GM23338 (cell line): ENCODE results near the gene SH2D4B. TPM values are rescaled to one million over a fixed set of nuclear protein-coding genes. Genes with fewer than 3 reads are reported as not detected.

ENCODE experiments used
- ATAC-seq: fragments of 200-7000 bp; cut with Tn5 transposase; 3 replicates; pipeline ENCODE4 v1.9.1; 2020
- DNase-seq: peaks from one replicate; pipeline ENCODE4 v3.0.0-alpha.2; 2015; ENCODE audit warnings: low spot score
- H2AFZ ChIP-seq: fragments of 200-600 bp; sonication (generic); 2 replicates; pipeline ENCODE4 v1.8.0; 2016; ENCODE audit warnings: antibody characterized with exemption, mild to moderate bottlenecking, moderate library complexity
- H3F3A ChIP-seq: fragments of 200-600 bp; sonication (generic); replicated peaks from 2 replicates; pipeline ENCODE4 v1.8.0; 2017; ENCODE audit warnings: antibody characterized with exemption, mixed run types, low read depth
- H3K27ac ChIP-seq: fragments of 200-600 bp; sonication (generic); 2 replicates; pipeline ENCODE4 v1.6.1; 2016; ENCODE audit warnings: low read depth
- H3K27me3 ChIP-seq: fragments of 200-600 bp; sonication (generic); 2 replicates; pipeline ENCODE4 v1.8.0; 2016; ENCODE audit warnings: mild to moderate bottlenecking, mixed run types, moderate library complexity; ENCODE audit not compliant: insufficient read depth
- H3K36me3 ChIP-seq: fragments of 200-600 bp; sonication (generic); 2 replicates; pipeline ENCODE4 v1.8.0; 2016; ENCODE audit warnings: mild to moderate bottlenecking; ENCODE audit not compliant: insufficient read depth
- H3K4me1 ChIP-seq: fragments of 200-600 bp; sonication (generic); 2 replicates; pipeline ENCODE4 v1.8.0; 2016; ENCODE audit warnings: mild to moderate bottlenecking, moderate library complexity; ENCODE audit not compliant: insufficient read depth
- H3K4me2 ChIP-seq: fragments of 200-600 bp; sonication (generic); 2 replicates; pipeline ENCODE4 v1.7.1; 2017; ENCODE audit warnings: mixed run types
- H3K4me3 ChIP-seq: fragments of 200-600 bp; sonication (generic); 2 replicates; pipeline ENCODE4 v1.6.1; 2016; ENCODE audit warnings: mixed run types
- H3K79me2 ChIP-seq: fragments of 200-600 bp; sonication (generic); replicated peaks from 2 replicates; pipeline ENCODE4 v1.8.0; 2017; ENCODE audit warnings: mild to moderate bottlenecking; ENCODE audit not compliant: insufficient read depth
- H3K9me2 ChIP-seq: fragments of 200-600 bp; sonication (generic); 2 replicates; pipeline ENCODE4 v1.8.0; 2017; ENCODE audit not compliant: insufficient read depth
- H4K20me1 ChIP-seq: fragments of 200-600 bp; sonication (generic); replicated peaks from 2 replicates; pipeline ENCODE4 v1.8.0; 2017; ENCODE audit warnings: mild to moderate bottlenecking; ENCODE audit not compliant: insufficient read depth
- H3K27ac Mint-ChIP-seq: 2 replicates; pipeline ENCODE4 v1.8.0; 2020; ENCODE audit warnings: inconsistent platforms, mild to moderate bottlenecking, moderate library complexity, mixed read lengths
- H3K27me3 Mint-ChIP-seq: 3 replicates; pipeline ENCODE4 v1.8.0; 2022; ENCODE audit warnings: low read depth, mild to moderate bottlenecking, moderate library complexity, mixed read lengths, inconsistent platforms; ENCODE audit not compliant: insufficient read depth, poor library complexity
- H3K36me3 Mint-ChIP-seq: 3 replicates; pipeline ENCODE4 v1.8.0; 2021; ENCODE audit warnings: low read depth, mild to moderate bottlenecking, inconsistent platforms, moderate library complexity, mixed read lengths
- H3K4me1 Mint-ChIP-seq: 3 replicates; pipeline ENCODE4 v1.8.0; 2020; ENCODE audit warnings: mild to moderate bottlenecking, inconsistent platforms, mixed read lengths
- H3K4me3 Mint-ChIP-seq: 3 replicates; pipeline ENCODE4 v1.8.0; 2021; ENCODE audit warnings: moderate library complexity, mild to moderate bottlenecking, inconsistent platforms, mixed read lengths
- H3K9me3 Mint-ChIP-seq: 3 replicates; pipeline ENCODE4 v1.8.0; 2020; ENCODE audit warnings: moderate library complexity, mild to moderate bottlenecking, inconsistent platforms, mixed read lengths
- CREB1 ChIP-seq: fragments of 250-450 bp; sonication (Bioruptor Pico); IDR thresholded peaks from 2 replicates; pipeline ENCODE4 v1.5.0; 2020; ENCODE audit warnings: low read depth, mild to moderate bottlenecking, moderate library complexity
- CTCF ChIP-seq, 2 experiments: fragments of 200-600 bp in 1 of 2; sonication (generic) in 1 of 2; conservative IDR thresholded peaks; 2 replicates each; pipeline versions ENCODE4 v1.5.1 to v1.6.1; 2016 to 2017; ENCODE audit warnings: antibody characterized with exemption in 2 of 2, low read depth in 2 of 2, mild to moderate bottlenecking in 2 of 2, moderate library complexity in 1 of 2
- ETS1 ChIP-seq: IDR thresholded peaks from 2 replicates; pipeline ENCODE4 v1.6.1; 2016; ENCODE audit warnings: antibody characterized with exemption
- EZH2 ChIP-seq: fragments of 200-600 bp; sonication (generic); IDR thresholded peaks from one replicate; pipeline ENCODE4 v1.8.0; 2017; ENCODE audit warnings: antibody characterized with exemption, mild to moderate bottlenecking, low read depth; ENCODE audit not compliant: unreplicated experiment
- EZH2phosphoT487 ChIP-seq: fragments of 200-600 bp; sonication (generic); IDR thresholded peaks from one replicate; pipeline ENCODE4 v1.8.1; 2018; ENCODE audit warnings: antibody characterized with exemption; ENCODE audit not compliant: unreplicated experiment
- JUNB ChIP-seq: IDR thresholded peaks from one replicate; pipeline ENCODE4 v1.6.1; 2016; ENCODE audit warnings: antibody characterized with exemption; ENCODE audit not compliant: unreplicated experiment
- NANOG ChIP-seq: IDR thresholded peaks from 2 replicates; pipeline ENCODE4 v1.6.1; 2016; ENCODE audit warnings: antibody characterized with exemption, borderline replicate concordance
- POLR2AphosphoS5 ChIP-seq: IDR thresholded peaks from 2 replicates; pipeline ENCODE4 v1.6.1; 2016; ENCODE audit warnings: antibody characterized with exemption, low read depth
- ZNF114 ChIP-seq: fragments of 250-450 bp; sonication (Bioruptor Pico); IDR thresholded peaks from 2 replicates; pipeline ENCODE4 v1.5.0; 2020; ENCODE audit warnings: mild to moderate bottlenecking, moderate library complexity
- polyA plus RNA-seq: library from polyadenylated mRNA; unstranded; fragments of >200 nt; fragmentation: Nextera tagmentation; extraction: Ambion mirVana; gene quantifications from 2 replicates; pipeline ENCODE4 v1.2.1, GENCODE V29; 2016
- total RNA-seq: library from RNA; depleted of rRNA; stranded (reverse); fragments of >200 nt; shearing (Covaris generic); gene quantifications from 2 replicates; pipeline ENCODE4 v1.2.3, GENCODE V29; 2014

Gene SH2D4B
- total and polyA plus RNA-seq, 2 experiments from 2014 or later = 0.08 TPM; not detected in 1

GRCh38 chr10:80687476-80687789 is 149.7 kb downstream of the SH2D4B start:
- TF ChIP-seq POLR2AphosphoS5 = no peak
- no peak for TF ChIP-seq CREB1 (CRISPR knock-in tag)
- TF ChIP-seq EZH2phosphoT487 = no peak
- H3K27ac Mint-ChIP-seq = no peak overlapping the region
- H3F3A ChIP-seq = no peaks in the 10 kb centered on the region
- no peaks in the 10 kb centered on the region for H3K27me3 ChIP-seq
- no peaks in the 10 kb centered on the region for H3K9me3 Mint-ChIP-seq
- no peaks in the 10 kb centered on the region for H3K4me1 Mint-ChIP-seq
- no peaks in the 10 kb centered on the region; the same call in 1 of the 2 replicates for H3K9me2 ChIP-seq
- no peak for ATAC-seq
- H3K36me3 ChIP-seq = no peaks in the 10 kb centered on the region
- no peak overlapping the region for H3K4me3 ChIP-seq
- no peaks in the 10 kb centered on the region for H3K79me2 ChIP-seq
- no peak overlapping the region for H3K27ac ChIP-seq
- H4K20me1 ChIP-seq = no peaks in the 10 kb centered on the region
- no peaks in the 10 kb centered on the region for H3K4me1 ChIP-seq
- H3K4me3 Mint-ChIP-seq = no peak overlapping the region
- H3K36me3 Mint-ChIP-seq = no peaks in the 10 kb centered on the region
- no peak overlapping the region for H3K4me2 ChIP-seq
- H3K27me3 Mint-ChIP-seq = no peaks in the 10 kb centered on the region
- DNase-seq = no peak
- H2AFZ ChIP-seq = no peak overlapping the region

GRCh38 chr10:80690434-80690833 is 152.7 kb downstream of the SH2D4B start:
- Mint-ChIP-seq H3K4me3 (no peak overlapping the region), H3K9me3 (no peaks in the 10 kb centered on the region; the same call in 2 of the 3 replicates), H3K36me3 (no peaks in the 10 kb centered on the region), H3K27me3 (no peaks in the 10 kb centered on the region), H3K27ac (no peak overlapping the region), H3K4me1 (no peaks in the 10 kb centered on the region)
- DNase-seq (no peak), ATAC-seq (no peak)
- H3K4me2 ChIP-seq = no peak overlapping the region
- no peaks in the 10 kb centered on the region; the same call in 1 of the 2 replicates for H3K9me2 ChIP-seq
- H3K4me3 ChIP-seq = no peak overlapping the region
- H3K79me2 ChIP-seq = no peaks in the 10 kb centered on the region
- no peak overlapping the region for H2AFZ ChIP-seq
- no peaks in the 10 kb centered on the region for H3K4me1 ChIP-seq
- no peaks in the 10 kb centered on the region for H3K27me3 ChIP-seq
- H3K36me3 ChIP-seq = no peaks in the 10 kb centered on the region
- H4K20me1 ChIP-seq = no peaks in the 10 kb centered on the region
- H3K27ac ChIP-seq = no peak overlapping the region
- no peak for TF ChIP-seq JUNB
- TF ChIP-seq POLR2AphosphoS5 = no peak
- TF ChIP-seq EZH2phosphoT487 = no peak
- TF ChIP-seq CREB1 (CRISPR knock-in tag) = no peak
- no peak for TF ChIP-seq CTCF (conservative IDR thresholded peaks at IDR 0.05; ENCODE audit: low read depth in 2 of 2)
- no peak for TF ChIP-seq EZH2
- no peak for TF ChIP-seq NANOG
- no peak for TF ChIP-seq ZNF114 (CRISPR knock-in tag)
- TF ChIP-seq ETS1 = no peak
- H3F3A ChIP-seq = no peaks in the 10 kb centered on the region
